Glutamatergic neuron (in vitro differentiated cells): ENCODE measurements around the gene CHD5. TPM values are rescaled to one million over a fixed set of nuclear protein-coding genes. Genes with fewer than 3 reads are reported as not detected.

ENCODE experiments used
- DNase-seq: peaks from one replicate; pipeline ENCODE4 v3.0.0; 2022
- H3K27ac Mint-ChIP-seq: one replicate; pipeline ENCODE4 v1.8.0; 2020; ENCODE audit warnings: mild to moderate bottlenecking, mixed read lengths, inconsistent platforms; ENCODE audit not compliant: unreplicated experiment
- H3K27me3 Mint-ChIP-seq: one replicate; pipeline ENCODE4 v1.8.0; 2020; ENCODE audit warnings: mild to moderate bottlenecking, moderate library complexity, mixed read lengths, inconsistent platforms; ENCODE audit not compliant: unreplicated experiment
- H3K36me3 Mint-ChIP-seq: one replicate; pipeline ENCODE4 v1.8.0; 2020; ENCODE audit warnings: mild to moderate bottlenecking, mixed read lengths, inconsistent platforms; ENCODE audit not compliant: unreplicated experiment
- H3K4me1 Mint-ChIP-seq: one replicate; pipeline ENCODE4 v1.8.0; 2020; ENCODE audit warnings: mild to moderate bottlenecking, low read depth, mixed read lengths, inconsistent platforms; ENCODE audit not compliant: unreplicated experiment
- H3K4me3 Mint-ChIP-seq: one replicate; pipeline ENCODE4 v1.8.0; 2020; ENCODE audit warnings: mild to moderate bottlenecking, mixed read lengths, inconsistent platforms; ENCODE audit not compliant: unreplicated experiment
- H3K9me3 Mint-ChIP-seq: one replicate; pipeline ENCODE4 v1.8.0; 2020; ENCODE audit warnings: mild to moderate bottlenecking, moderate library complexity, mixed read lengths, inconsistent platforms; ENCODE audit not compliant: unreplicated experiment
- total RNA-seq: library from RNA; stranded (reverse); fragmentation: NEBNext Ultra II Directional; extraction: Animal tissue kit (Norgen Biotek cat#: 25700); gene quantifications from one replicate; pipeline ENCODE4 v1.2.1, GENCODE V29; 2021; ENCODE audit not compliant: unreplicated experiment
- TF ChIP-seq, protein P1 (sequence below): fragments of 200-600 bp; sonication (generic); IDR thresholded peaks from one replicate; pipeline ENCODE4 v1.5.0; 2021; ENCODE audit not compliant: partially characterized antibody, unreplicated experiment

Gene CHD5
- total RNA-seq, 1 donor from 2014 or later = 0.96 TPM

DNA sequence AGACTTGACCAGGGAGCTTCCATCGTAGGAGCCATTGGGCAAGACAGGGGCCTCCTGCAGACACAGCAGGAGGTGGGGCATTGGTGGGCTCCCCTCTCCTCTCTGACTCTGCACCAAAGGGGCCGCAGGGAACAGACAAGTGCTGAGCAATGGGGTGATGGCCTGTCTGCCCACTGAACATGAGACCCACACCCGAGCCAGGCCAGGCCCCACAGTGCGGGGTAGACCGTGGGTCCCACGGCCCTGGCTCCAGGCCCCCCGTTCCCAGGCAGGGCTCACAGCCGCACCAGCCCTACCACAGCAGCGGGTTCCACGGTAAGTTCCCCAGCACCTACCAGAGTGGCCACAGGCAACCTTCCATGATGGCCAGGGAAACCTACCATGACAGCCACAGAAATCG lies 45.9 kb downstream of the CHD5 start:
- no peak overlapping the region for H3K4me3 Mint-ChIP-seq
- H3K36me3 Mint-ChIP-seq = peaks cover 14% of the 10 kb centered on the region
- TF ChIP-seq, protein P1, sequence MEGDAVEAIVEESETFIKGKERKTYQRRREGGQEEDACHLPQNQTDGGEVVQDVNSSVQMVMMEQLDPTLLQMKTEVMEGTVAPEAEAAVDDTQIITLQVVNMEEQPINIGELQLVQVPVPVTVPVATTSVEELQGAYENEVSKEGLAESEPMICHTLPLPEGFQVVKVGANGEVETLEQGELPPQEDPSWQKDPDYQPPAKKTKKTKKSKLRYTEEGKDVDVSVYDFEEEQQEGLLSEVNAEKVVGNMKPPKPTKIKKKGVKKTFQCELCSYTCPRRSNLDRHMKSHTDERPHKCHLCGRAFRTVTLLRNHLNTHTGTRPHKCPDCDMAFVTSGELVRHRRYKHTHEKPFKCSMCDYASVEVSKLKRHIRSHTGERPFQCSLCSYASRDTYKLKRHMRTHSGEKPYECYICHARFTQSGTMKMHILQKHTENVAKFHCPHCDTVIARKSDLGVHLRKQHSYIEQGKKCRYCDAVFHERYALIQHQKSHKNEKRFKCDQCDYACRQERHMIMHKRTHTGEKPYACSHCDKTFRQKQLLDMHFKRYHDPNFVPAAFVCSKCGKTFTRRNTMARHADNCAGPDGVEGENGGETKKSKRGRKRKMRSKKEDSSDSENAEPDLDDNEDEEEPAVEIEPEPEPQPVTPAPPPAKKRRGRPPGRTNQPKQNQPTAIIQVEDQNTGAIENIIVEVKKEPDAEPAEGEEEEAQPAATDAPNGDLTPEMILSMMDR = no peak
- H3K27me3 Mint-ChIP-seq = no peaks in the 10 kb centered on the region
- no peak for DNase-seq
- no peak overlapping the region for H3K27ac Mint-ChIP-seq
- peaks cover 7% of the 10 kb centered on the region for H3K9me3 Mint-ChIP-seq
- H3K4me1 Mint-ChIP-seq = peaks cover 2% of the 10 kb centered on the region

DNA sequence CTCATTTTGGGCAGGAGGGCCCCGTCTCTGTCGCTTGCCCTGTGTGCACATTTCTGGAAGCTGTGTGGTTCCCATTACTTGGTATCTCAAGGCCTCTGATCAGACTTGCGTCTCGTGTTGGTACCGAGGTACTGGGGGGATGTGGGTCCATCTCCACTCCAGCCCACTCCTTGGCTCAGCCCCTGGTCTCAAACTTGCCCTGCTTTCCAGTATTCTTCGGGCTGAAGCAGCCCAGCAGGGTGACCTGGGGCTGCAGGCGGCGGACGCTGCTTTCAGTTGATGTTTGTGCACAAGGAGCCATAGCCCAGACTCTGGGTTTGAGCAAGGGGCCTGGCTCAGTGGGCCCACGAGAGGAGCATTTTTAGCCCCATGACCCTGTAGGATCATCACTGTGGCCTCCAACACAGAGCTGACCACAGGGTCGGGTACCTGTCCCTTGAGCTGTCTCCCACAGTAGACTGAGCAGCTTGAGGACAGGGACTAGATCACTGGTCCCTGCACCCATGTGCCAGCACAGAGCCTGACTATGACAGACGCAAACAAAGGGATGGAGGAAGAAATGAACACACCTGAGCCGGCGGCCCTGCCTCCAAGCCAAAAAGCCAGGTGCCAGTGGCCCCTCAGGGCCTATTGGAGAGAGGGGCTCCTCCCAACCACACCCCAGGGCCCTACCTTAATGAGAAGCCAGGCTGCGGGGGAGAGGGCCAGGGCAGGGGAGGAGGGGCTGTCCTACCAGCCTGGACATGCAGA lies 46.8 kb downstream of the CHD5 start:
- H3K4me1 Mint-ChIP-seq = peaks cover 2% of the 10 kb centered on the region
- no peak overlapping the region for H3K27ac Mint-ChIP-seq
- peaks cover 2% of the 10 kb centered on the region for H3K27me3 Mint-ChIP-seq
- DNase-seq = no peak
- H3K4me3 Mint-ChIP-seq = no peak overlapping the region
- TF ChIP-seq, protein P1 = no peak
- H3K36me3 Mint-ChIP-seq = peaks cover 14% of the 10 kb centered on the region
- peaks cover 6% of the 10 kb centered on the region for H3K9me3 Mint-ChIP-seq

GRCh38 chr1:6131561-6131960 lies 48.6 kb downstream of the CHD5 start:
- H3K9me3 Mint-ChIP-seq = peaks cover 7% of the 10 kb centered on the region
- TF ChIP-seq, protein P1 = no peak
- no peak for DNase-seq
- H3K36me3 Mint-ChIP-seq = peaks cover 14% of the 10 kb centered on the region
- peaks cover 2% of the 10 kb centered on the region for H3K27me3 Mint-ChIP-seq
- no peak overlapping the region for H3K27ac Mint-ChIP-seq
- H3K4me3 Mint-ChIP-seq = no peak overlapping the region
- peaks cover 2% of the 10 kb centered on the region for H3K4me1 Mint-ChIP-seq

- Mint-ChIP-seq H3K27me3 (peaks cover 2% of the 10 kb centered on the region), H3K27ac (no peak overlapping the region), H3K4me3 (no peak overlapping the region), H3K36me3 (peaks cover 14% of the 10 kb centered on the region), H3K9me3 (peaks cover 11% of the 10 kb centered on the region), H3K4me1 (peaks cover 2% of the 10 kb centered on the region)
- no peak for DNase-seq
- TF ChIP-seq, protein P1 = no peak
Observed at GRCh38 chr1:6130596-6130995, 49.5 kb downstream of the CHD5 start.

- Mint-ChIP-seq H3K4me1 (peaks cover 2% of the 10 kb centered on the region), H3K27ac (no peak overlapping the region), H3K9me3 (peaks cover 10% of the 10 kb centered on the region), H3K36me3 (peaks cover 14% of the 10 kb centered on the region), H3K4me3 (no peak overlapping the region), H3K27me3 (peaks cover 2% of the 10 kb centered on the region)
- DNase-seq = peak; percentile 11
- TF ChIP-seq, protein P1 = no peak
Observed at GRCh38 chr1:6130036-6130435, 50.1 kb downstream of the CHD5 start.
